Neural cell (in vitro differentiated cells): ENCODE data around the gene OSBP2. TPM values are rescaled to one million over a fixed set of nuclear protein-coding genes. Genes with fewer than 3 reads are reported as not detected.

Source experiments
- H2AFZ ChIP-seq: fragments of 200-600, 300-800 bp; sonication (generic), shearing (Covaris generic); 2 replicates; pipeline ENCODE4 v1.6.0; 2014; ENCODE audit warnings: low read depth, mild to moderate bottlenecking, antibody characterized with exemption, low read length, moderate library complexity
- H3F3A ChIP-seq: fragments of 200-600 bp; shearing (Covaris generic); 2 replicates; pipeline ENCODE4 v1.6.1; 2016; ENCODE audit warnings: mild to moderate bottlenecking, moderate library complexity, mixed read lengths, antibody characterized with exemption, low read length; ENCODE audit not compliant: insufficient read depth, poor library complexity, severe bottlenecking
- H3K27ac ChIP-seq: fragments of 200-600, 300-800 bp; sonication (generic), shearing (Covaris generic); 2 replicates; pipeline ENCODE4 v1.5.1; 2014; ENCODE audit warnings: mild to moderate bottlenecking, low read length, moderate library complexity
- H3K27me3 ChIP-seq: fragments of 300-800, 200-600 bp; sonication (generic), shearing (Covaris generic); 2 replicates; pipeline ENCODE4 v1.6.0; 2014; ENCODE audit warnings: mild to moderate bottlenecking, low read depth, low read length, moderate library complexity; ENCODE audit not compliant: insufficient read depth
- H3K36me3 ChIP-seq: fragments of 300-800, 200-600 bp; sonication (generic), shearing (Covaris generic); 2 replicates; pipeline ENCODE4 v1.5.1; 2014; ENCODE audit warnings: mild to moderate bottlenecking, antibody characterized with exemption, low read length, moderate library complexity; ENCODE audit not compliant: insufficient read depth
- H3K4me2 ChIP-seq: fragments of 300-800, 200-600 bp; sonication (generic), shearing (Covaris generic); 2 replicates; pipeline ENCODE4 v1.6.0; 2014; ENCODE audit warnings: mild to moderate bottlenecking, low read length
- H3K4me3 ChIP-seq: fragments of 300-800, 200-600 bp; sonication (generic), shearing (Covaris generic); 2 replicates; pipeline ENCODE4 v1.5.1; 2014; ENCODE audit warnings: mild to moderate bottlenecking, low read length, moderate library complexity
- H3K79me2 ChIP-seq: fragments of 200-600 bp; shearing (Covaris generic); replicated peaks from 2 replicates; pipeline ENCODE4 v1.6.0; 2014; ENCODE audit warnings: mild to moderate bottlenecking, low read length, moderate library complexity; ENCODE audit not compliant: insufficient read depth
- H3K9ac ChIP-seq: fragments of 300-800, 200-600 bp; sonication (generic), shearing (Covaris generic); 2 replicates; pipeline ENCODE4 v1.6.1; 2016; ENCODE audit warnings: mild to moderate bottlenecking, low read length, mixed read lengths
- H3K9me2 ChIP-seq: fragments of 200-600 bp; shearing (Covaris generic); 2 replicates; pipeline ENCODE4 v1.6.1; 2016; ENCODE audit warnings: mild to moderate bottlenecking, low read length, mixed read lengths; ENCODE audit not compliant: insufficient read depth
- H3K9me3 ChIP-seq: fragments of 200-600, 300-800 bp; sonication (generic), shearing (Covaris generic); 2 replicates; pipeline ENCODE4 v1.6.1; 2016; ENCODE audit warnings: mild to moderate bottlenecking, mixed run types, low read length, moderate library complexity, mixed read lengths
- H4K20me1 ChIP-seq: fragments of 200-600 bp; shearing (Covaris generic); 2 replicates; pipeline ENCODE4 v1.6.1; 2016; ENCODE audit warnings: mild to moderate bottlenecking, mixed run types; ENCODE audit not compliant: insufficient read depth
- EP300 ChIP-seq: fragments of 450-650 bp; conservative IDR thresholded peaks from 2 replicates; pipeline ENCODE4 v1.6.1; 2014; ENCODE audit warnings: antibody characterized with exemption, mild to moderate bottlenecking, moderate library complexity; ENCODE audit not compliant: poor library complexity, severe bottlenecking
- EZH2 ChIP-seq: fragments of 200-600, 300-800 bp; shearing (Covaris generic), sonication (generic); IDR thresholded peaks from 2 replicates; pipeline ENCODE4 v1.6.1; 2014; ENCODE audit warnings: antibody characterized with exemption, low read length, borderline replicate concordance, mild to moderate bottlenecking; ENCODE audit not compliant: insufficient read depth, poor library complexity, severe bottlenecking
- MXI1 ChIP-seq: fragments of 450-650 bp; conservative IDR thresholded peaks from 2 replicates; pipeline ENCODE4 v1.6.1; 2014; ENCODE audit warnings: antibody characterized with exemption, mild to moderate bottlenecking; ENCODE audit not compliant: poor library complexity, severe bottlenecking
- POLR2AphosphoS5 ChIP-seq: IDR thresholded peaks from 2 replicates; pipeline ENCODE4 v1.6.1; 2012
- RAD21 ChIP-seq: fragments of 450-650 bp; conservative IDR thresholded peaks from 2 replicates; pipeline ENCODE4 v1.6.1; 2014; ENCODE audit warnings: antibody characterized with exemption, mild to moderate bottlenecking, moderate library complexity
- SMC3 ChIP-seq: fragments of 450-650 bp; conservative IDR thresholded peaks from 2 replicates; pipeline ENCODE4 v1.6.1; 2014; ENCODE audit warnings: antibody characterized with exemption, mild to moderate bottlenecking, moderate library complexity; ENCODE audit not compliant: poor library complexity
- TAF1 ChIP-seq: IDR thresholded peaks from 2 replicates; pipeline ENCODE4 v1.6.1; 2012; ENCODE audit warnings: low read depth
- polyA plus RNA-seq: library from polyadenylated mRNA; depleted of rRNA; stranded (reverse); fragments of >200 nt; gene quantifications from 2 replicates; pipeline ENCODE4 v1.2.3, GENCODE V29; 2014
- TF ChIP-seq, protein P1 (sequence below): IDR thresholded peaks from 2 replicates; pipeline ENCODE4 v1.6.1; 2012; ENCODE audit warnings: borderline replicate concordance
- TF ChIP-seq, protein P2 (sequence below): fragments of 450-650 bp; IDR thresholded peaks from 2 replicates; pipeline ENCODE4 v1.5.1; 2014; ENCODE audit warnings: antibody characterized with exemption, mild to moderate bottlenecking, moderate library complexity; ENCODE audit not compliant: poor library complexity, severe bottlenecking

Gene OSBP2
- polyA plus RNA-seq, 1 donor from 2014 or later = 8.7 TPM

DNA sequence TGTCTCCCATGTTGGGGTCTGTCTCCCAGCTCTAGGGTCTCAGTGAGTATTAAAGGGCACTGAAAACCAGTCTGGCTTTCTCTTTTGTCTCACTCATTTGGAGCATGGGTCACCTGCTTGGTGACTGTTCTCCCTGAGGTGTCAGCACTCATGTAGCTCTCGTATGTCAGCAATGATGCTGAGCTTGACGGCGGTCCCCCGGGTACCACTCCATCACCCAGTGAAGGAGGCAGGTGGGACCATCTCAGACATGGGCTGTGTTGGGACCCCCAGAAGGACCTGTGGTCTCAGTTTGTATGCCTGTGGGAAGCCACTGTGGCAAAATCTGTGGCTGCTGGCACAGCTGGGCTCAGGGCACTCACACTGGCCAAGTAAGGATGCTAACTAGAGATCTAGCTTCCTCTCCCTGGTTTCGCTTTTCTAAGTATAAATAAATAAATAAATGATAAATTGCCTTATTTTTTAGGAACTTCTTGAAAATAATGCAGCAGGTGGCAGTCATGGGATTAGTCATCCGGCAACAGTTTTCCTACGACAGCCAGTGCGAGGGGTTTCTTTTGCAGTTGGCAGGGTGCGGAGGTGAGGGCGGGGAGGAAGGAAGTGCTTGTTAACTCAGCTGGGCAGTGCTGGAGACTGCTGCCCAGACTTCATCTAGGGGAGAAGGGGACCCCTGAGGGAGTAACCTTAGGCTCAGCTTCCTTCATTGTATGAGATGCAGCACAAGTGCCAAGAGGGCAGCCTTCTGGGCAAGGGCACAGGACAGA lies 48.8 kb downstream of the OSBP2 start:
- H3K4me3 ChIP-seq = no peak overlapping the region
- TF ChIP-seq, protein P1, sequence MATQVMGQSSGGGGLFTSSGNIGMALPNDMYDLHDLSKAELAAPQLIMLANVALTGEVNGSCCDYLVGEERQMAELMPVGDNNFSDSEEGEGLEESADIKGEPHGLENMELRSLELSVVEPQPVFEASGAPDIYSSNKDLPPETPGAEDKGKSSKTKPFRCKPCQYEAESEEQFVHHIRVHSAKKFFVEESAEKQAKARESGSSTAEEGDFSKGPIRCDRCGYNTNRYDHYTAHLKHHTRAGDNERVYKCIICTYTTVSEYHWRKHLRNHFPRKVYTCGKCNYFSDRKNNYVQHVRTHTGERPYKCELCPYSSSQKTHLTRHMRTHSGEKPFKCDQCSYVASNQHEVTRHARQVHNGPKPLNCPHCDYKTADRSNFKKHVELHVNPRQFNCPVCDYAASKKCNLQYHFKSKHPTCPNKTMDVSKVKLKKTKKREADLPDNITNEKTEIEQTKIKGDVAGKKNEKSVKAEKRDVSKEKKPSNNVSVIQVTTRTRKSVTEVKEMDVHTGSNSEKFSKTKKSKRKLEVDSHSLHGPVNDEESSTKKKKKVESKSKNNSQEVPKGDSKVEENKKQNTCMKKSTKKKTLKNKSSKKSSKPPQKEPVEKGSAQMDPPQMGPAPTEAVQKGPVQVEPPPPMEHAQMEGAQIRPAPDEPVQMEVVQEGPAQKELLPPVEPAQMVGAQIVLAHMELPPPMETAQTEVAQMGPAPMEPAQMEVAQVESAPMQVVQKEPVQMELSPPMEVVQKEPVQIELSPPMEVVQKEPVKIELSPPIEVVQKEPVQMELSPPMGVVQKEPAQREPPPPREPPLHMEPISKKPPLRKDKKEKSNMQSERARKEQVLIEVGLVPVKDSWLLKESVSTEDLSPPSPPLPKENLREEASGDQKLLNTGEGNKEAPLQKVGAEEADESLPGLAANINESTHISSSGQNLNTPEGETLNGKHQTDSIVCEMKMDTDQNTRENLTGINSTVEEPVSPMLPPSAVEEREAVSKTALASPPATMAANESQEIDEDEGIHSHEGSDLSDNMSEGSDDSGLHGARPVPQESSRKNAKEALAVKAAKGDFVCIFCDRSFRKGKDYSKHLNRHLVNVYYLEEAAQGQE = no peak
- no peak for TF ChIP-seq MXI1
- H3F3A ChIP-seq = no peaks in the 10 kb centered on the region
- no peak overlapping the region for H3K4me2 ChIP-seq
- no peaks in the 10 kb centered on the region for H3K9me3 ChIP-seq
- H3K9me2 ChIP-seq = no peaks in the 10 kb centered on the region
- H3K9ac ChIP-seq = no peak overlapping the region
- no peaks in the 10 kb centered on the region for H3K36me3 ChIP-seq
- H3K27ac ChIP-seq = no peak overlapping the region
- no peaks in the 10 kb centered on the region for H3K27me3 ChIP-seq
- H2AFZ ChIP-seq = no peak overlapping the region
- H4K20me1 ChIP-seq = no peaks in the 10 kb centered on the region
- no peaks in the 10 kb centered on the region for H3K79me2 ChIP-seq

DNA sequence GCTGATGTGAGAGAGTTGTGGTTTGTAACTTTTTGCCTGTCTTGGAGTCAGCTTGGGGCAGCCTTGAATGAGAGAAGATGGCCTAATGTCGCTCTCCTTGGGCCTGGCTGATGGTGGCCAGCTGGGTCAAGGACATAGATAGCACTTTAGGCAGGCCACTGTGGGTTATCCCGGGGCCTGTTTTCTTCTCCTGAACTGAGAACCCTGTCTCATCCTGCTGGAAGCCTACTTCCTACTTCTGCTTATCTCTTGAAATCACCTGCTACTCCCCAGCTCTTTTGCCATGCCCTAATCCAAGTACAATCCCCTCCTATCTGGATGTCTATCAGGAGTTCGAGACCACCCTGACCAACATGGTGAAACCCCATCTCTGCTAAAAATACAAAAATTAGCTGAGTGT lies 49.5 kb downstream of the OSBP2 start:
- H3F3A ChIP-seq = no peaks in the 10 kb centered on the region
- no peak for TF ChIP-seq EP300
- no peak for TF ChIP-seq POLR2AphosphoS5
- TF ChIP-seq RAD21 = no peak

DNA sequence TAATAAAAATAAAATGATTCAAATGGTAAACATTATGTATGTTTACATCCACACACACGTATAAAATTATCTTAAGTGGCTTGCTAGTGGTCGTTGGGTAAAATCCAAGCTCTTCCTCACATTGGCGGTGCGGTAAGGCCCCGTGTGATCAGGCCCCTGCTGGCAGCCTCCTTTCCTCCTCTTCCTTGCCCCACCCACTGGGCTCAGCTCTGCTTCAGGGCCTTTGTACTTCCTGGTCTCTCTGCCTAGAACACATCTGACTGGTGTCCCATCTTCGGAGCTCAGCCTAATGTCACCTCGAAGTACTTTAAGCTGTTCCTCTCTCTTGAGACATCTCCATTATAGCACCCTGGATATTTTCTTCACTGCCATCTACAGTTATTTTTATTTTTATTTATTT lies 52.8 kb downstream of the OSBP2 start:
- H3K9me3 ChIP-seq = no peaks in the 10 kb centered on the region
- H3K27ac ChIP-seq = no peak overlapping the region
- no peaks in the 10 kb centered on the region for H3K27me3 ChIP-seq
- no peak overlapping the region for H2AFZ ChIP-seq
- no peak overlapping the region for H3K4me2 ChIP-seq
- TF ChIP-seq TAF1 = no peak
- TF ChIP-seq EZH2 = no peak
- TF ChIP-seq, protein P2, sequence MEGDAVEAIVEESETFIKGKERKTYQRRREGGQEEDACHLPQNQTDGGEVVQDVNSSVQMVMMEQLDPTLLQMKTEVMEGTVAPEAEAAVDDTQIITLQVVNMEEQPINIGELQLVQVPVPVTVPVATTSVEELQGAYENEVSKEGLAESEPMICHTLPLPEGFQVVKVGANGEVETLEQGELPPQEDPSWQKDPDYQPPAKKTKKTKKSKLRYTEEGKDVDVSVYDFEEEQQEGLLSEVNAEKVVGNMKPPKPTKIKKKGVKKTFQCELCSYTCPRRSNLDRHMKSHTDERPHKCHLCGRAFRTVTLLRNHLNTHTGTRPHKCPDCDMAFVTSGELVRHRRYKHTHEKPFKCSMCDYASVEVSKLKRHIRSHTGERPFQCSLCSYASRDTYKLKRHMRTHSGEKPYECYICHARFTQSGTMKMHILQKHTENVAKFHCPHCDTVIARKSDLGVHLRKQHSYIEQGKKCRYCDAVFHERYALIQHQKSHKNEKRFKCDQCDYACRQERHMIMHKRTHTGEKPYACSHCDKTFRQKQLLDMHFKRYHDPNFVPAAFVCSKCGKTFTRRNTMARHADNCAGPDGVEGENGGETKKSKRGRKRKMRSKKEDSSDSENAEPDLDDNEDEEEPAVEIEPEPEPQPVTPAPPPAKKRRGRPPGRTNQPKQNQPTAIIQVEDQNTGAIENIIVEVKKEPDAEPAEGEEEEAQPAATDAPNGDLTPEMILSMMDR = no peak
- no peak for TF ChIP-seq RAD21
- no peak for TF ChIP-seq EP300
- no peak for TF ChIP-seq SMC3
- no peak for TF ChIP-seq POLR2AphosphoS5
- TF ChIP-seq, protein P1 = no peak
- TF ChIP-seq MXI1 = no peak
- H3K9me2 ChIP-seq = no peaks in the 10 kb centered on the region
- H4K20me1 ChIP-seq = no peaks in the 10 kb centered on the region
- no peaks in the 10 kb centered on the region for H3F3A ChIP-seq
- H3K36me3 ChIP-seq = no peaks in the 10 kb centered on the region
- no peak overlapping the region for H3K4me3 ChIP-seq
- H3K9ac ChIP-seq = no peak overlapping the region
- H3K79me2 ChIP-seq = no peaks in the 10 kb centered on the region

More for the DNA sequence above, 49.5 kb downstream of the OSBP2 start:
- H3K9me3 ChIP-seq = no peaks in the 10 kb centered on the region
- no peak overlapping the region for H2AFZ ChIP-seq
- no peak overlapping the region for H3K4me3 ChIP-seq
- H3K9ac ChIP-seq = no peak overlapping the region
- H3K27ac ChIP-seq = no peak overlapping the region
- no peaks in the 10 kb centered on the region for H3K27me3 ChIP-seq
- H3K9me2 ChIP-seq = no peaks in the 10 kb centered on the region
- no peaks in the 10 kb centered on the region for H4K20me1 ChIP-seq
- H3K4me2 ChIP-seq = no peak overlapping the region
- H3K79me2 ChIP-seq = no peaks in the 10 kb centered on the region
- no peaks in the 10 kb centered on the region for H3K36me3 ChIP-seq
